Caco-2 (cell line): Measurements from ENCODE around the gene OFD1. TPM values are rescaled to one million over a fixed set of nuclear protein-coding genes. Genes with fewer than 3 reads are reported as not detected.

Experiments
- BruUV-seq: library from RNA; stranded (reverse); fragments of 400-500 nt; replicated peaks from 2 replicates; lab custom pipeline; 2021; lab: Mats Ljungman, UMichigan
- CTCF ChIA-PET: fragments of 300-600 bp; sonication (Branson Sonifier 250); formaldehyde crosslinking; loops from one replicate; lab custom pipeline; 2022; ENCODE audit warnings: antibody characterized with exemption; lab: Charles Lee
- POLR2A ChIA-PET: fragments of 300-600 bp; sonication (Branson Sonifier 250); formaldehyde crosslinking; loops from one replicate; lab custom pipeline; 2022; ENCODE audit warnings: antibody characterized with exemption; lab: Charles Lee
- DNase-seq, 2 experiments: peaks; one replicate each; pipeline versions ENCODE4 v3.0.0 to v3.0.0-alpha.2; 2020 to 2022
- H3K27me3 ChIP-seq: replicated peaks from 2 replicates; pipeline ENCODE4 v1.6.0; 2011; ENCODE audit warnings: low read length; ENCODE audit not compliant: control insufficient read depth, insufficient read depth
- H3K36me3 ChIP-seq: 2 replicates; pipeline ENCODE4 v1.5.1; 2011; ENCODE audit warnings: low read length; ENCODE audit not compliant: control insufficient read depth, insufficient read depth
- H3K4me1 ChIP-seq: fragments of 250-450 bp; sonication (Bioruptor Pico); 2 replicates; pipeline ENCODE4 v1.5.1; 2020; ENCODE audit warnings: mild to moderate bottlenecking
- H3K4me3 ChIP-seq: 2 replicates; pipeline ENCODE4 v1.5.1; 2011; ENCODE audit warnings: low read depth, mild to moderate bottlenecking, control low read depth, low read length
- H3K9me3 ChIP-seq: fragments of 250-450 bp; sonication (Bioruptor Pico); 2 replicates; pipeline ENCODE4 v1.5.1; 2020; ENCODE audit warnings: mild to moderate bottlenecking, moderate library complexity
- H3K27ac Mint-ChIP-seq: one replicate; pipeline ENCODE4 v1.8.0; 2022; ENCODE audit warnings: mixed read lengths; ENCODE audit not compliant: unreplicated experiment
- H3K27me3 Mint-ChIP-seq: one replicate; pipeline ENCODE4 v1.8.0; 2022; ENCODE audit warnings: mixed read lengths; ENCODE audit not compliant: insufficient read depth, unreplicated experiment
- H3K36me3 Mint-ChIP-seq: one replicate; pipeline ENCODE4 v1.8.0; 2022; ENCODE audit warnings: mild to moderate bottlenecking, mixed read lengths; ENCODE audit not compliant: insufficient read depth, unreplicated experiment
- H3K4me1 Mint-ChIP-seq: one replicate; pipeline ENCODE4 v1.8.0; 2022; ENCODE audit warnings: low read depth, mixed read lengths; ENCODE audit not compliant: unreplicated experiment
- H3K4me3 Mint-ChIP-seq: one replicate; pipeline ENCODE4 v1.8.0; 2022; ENCODE audit warnings: mild to moderate bottlenecking, moderate library complexity, mixed read lengths; ENCODE audit not compliant: unreplicated experiment
- H3K9me3 Mint-ChIP-seq: one replicate; pipeline ENCODE4 v1.8.0; 2022; ENCODE audit warnings: mixed read lengths; ENCODE audit not compliant: unreplicated experiment
- CTCF ChIP-seq, 2 experiments: fragments of 200-600 bp in 1 of 2; IDR thresholded peaks; 1 replicate in 1 of 2; 2 replicates in 1 of 2; pipeline versions ENCODE4 v1.5.1 to v1.8.0; 2011 to 2022; ENCODE audit warnings: antibody characterized with exemption in 1 of 2, control low read depth in 1 of 2, inconsistent platforms in 1 of 2, low read depth in 1 of 2, low read length in 1 of 2, mild to moderate bottlenecking in 1 of 2, moderate library complexity in 1 of 2; ENCODE audit not compliant: insufficient read depth in 1 of 2, severe bottlenecking in 1 of 2, unreplicated experiment in 1 of 2
- intact Hi-C: fragments of 100-400 bp; cut with micrococcal nuclease; formaldehyde crosslinking; loops from one replicate; pipeline ENCODE4 v1.10.0; 2022; ENCODE audit not compliant: unreplicated experiment
- total RNA-seq: library from RNA; stranded (reverse); gene quantifications from 2 replicates; pipeline ENCODE4 v1.2.3, GENCODE V29; 2022

The OFD1 gene
- total RNA-seq, 1 experiment from 2014 or later, result 34.0 TPM

- no peak overlapping the region for H3K4me3 Mint-ChIP-seq
- H3K4me3 ChIP-seq, result no peak overlapping the region
- ChIA-PET POLR2A (no interaction called here), CTCF (no interaction called here)
- peak in 1 of 2 experiments; percentile 24 for DNase-seq
- TF ChIP-seq CTCF (IDR thresholded peaks at IDR 0.05; ENCODE audit: insufficient read depth in 1 of 2, low read depth in 1 of 2, low read length in 1 of 2, severe bottlenecking in 1 of 2, unreplicated experiment in 1 of 2), result peak in 1 of 2 experiments; percentile 45
- no peaks in the 10 kb centered on the region for H3K4me1 ChIP-seq
- H3K36me3 ChIP-seq, result no peaks in the 10 kb centered on the region
- intact Hi-C loops, result no loop called here
- BruUV-seq, result no TSS peak
- H3K4me1 Mint-ChIP-seq, result no peaks in the 10 kb centered on the region
- no peaks in the 10 kb centered on the region for H3K9me3 Mint-ChIP-seq
- H3K27me3 ChIP-seq, result no peaks in the 10 kb centered on the region
- no peaks in the 10 kb centered on the region for H3K27me3 Mint-ChIP-seq
- H3K36me3 Mint-ChIP-seq, result peaks cover 68% of the 10 kb centered on the region
- H3K9me3 ChIP-seq, result no peaks in the 10 kb centered on the region
- no peak overlapping the region for H3K27ac Mint-ChIP-seq
Observed at GRCh38 chrX:13764765-13765164, 30.2 kb downstream of the OFD1 start.

- intact Hi-C loops, result no loop called here
- Histone ChIP-seq H3K9me3 (no peaks in the 10 kb centered on the region), H3K4me3 (no peak overlapping the region), H3K27me3 (no peaks in the 10 kb centered on the region), H3K4me1 (no peaks in the 10 kb centered on the region), H3K36me3 (no peaks in the 10 kb centered on the region)
- H3K27ac Mint-ChIP-seq, result no peak overlapping the region
- H3K4me3 Mint-ChIP-seq, result no peak overlapping the region
- no peak for DNase-seq
- H3K36me3 Mint-ChIP-seq, result peaks cover 69% of the 10 kb centered on the region
- H3K27me3 Mint-ChIP-seq, result no peaks in the 10 kb centered on the region
- ChIA-PET POLR2A (no interaction called here), CTCF (no interaction called here)
- H3K9me3 Mint-ChIP-seq, result no peaks in the 10 kb centered on the region
- BruUV-seq, result no TSS peak
- H3K4me1 Mint-ChIP-seq, result no peaks in the 10 kb centered on the region
- TF ChIP-seq CTCF (IDR thresholded peaks at IDR 0.05; ENCODE audit: insufficient read depth in 1 of 2, low read depth in 1 of 2, low read length in 1 of 2, severe bottlenecking in 1 of 2, unreplicated experiment in 1 of 2), result no peak
Observed at GRCh38 chrX:13768939-13769338, 34.4 kb downstream of the OFD1 start.

GRCh38 chrX:13770013-13770535 lies 35.5 kb downstream of the OFD1 start:
- POLR2A ChIA-PET, result no interaction called here
- CTCF ChIA-PET, result no interaction called here
- intact Hi-C loops, result no loop called here

More at GRCh38 chrX:13770013-13770535, 35.5 kb downstream of the OFD1 start:
- no TSS peak for BruUV-seq
- Histone ChIP-seq H3K36me3 (no peaks in the 10 kb centered on the region), H3K4me3 (no peak overlapping the region), H3K9me3 (no peaks in the 10 kb centered on the region), H3K4me1 (no peaks in the 10 kb centered on the region), H3K27me3 (no peaks in the 10 kb centered on the region)
- Mint-ChIP-seq H3K4me3 (no peak overlapping the region), H3K27me3 (no peaks in the 10 kb centered on the region), H3K9me3 (no peaks in the 10 kb centered on the region), H3K36me3 (peaks cover 71% of the 10 kb centered on the region), H3K4me1 (no peaks in the 10 kb centered on the region), H3K27ac (no peak overlapping the region)
- TF ChIP-seq CTCF (IDR thresholded peaks at IDR 0.05; ENCODE audit: insufficient read depth in 1 of 2, low read depth in 1 of 2, low read length in 1 of 2, severe bottlenecking in 1 of 2, unreplicated experiment in 1 of 2), result no peak
- no peak for DNase-seq
